ENCODE data around the gene DIPK1B.

Gene DIPK1B

GRCh38 chr9:136712690-136713544 is 545 bp downstream of the DIPK1B start:
- no peak for TF ChIP-seq MAX (IDR thresholded peaks at IDR 0.05; ENCODE audit: low read depth, low read length)
- TF ChIP-seq POLR2A (IDR thresholded peaks at IDR 0.05; ENCODE audit: extremely low read depth, insufficient read length): no peak
- TF ChIP-seq CTCF (IDR thresholded peaks at IDR 0.05; ENCODE audit: low read depth, low read length): no peak
- no peak for TF ChIP-seq MYC (IDR thresholded peaks at IDR 0.05; ENCODE audit: low read depth, low read length)
- no peak for DNase-seq (ENCODE audit: low read depth)
- peak overlapping the region; percentile 51 for H3K4me3 ChIP-seq (ENCODE audit: low read depth, low read length)

GRCh38 chr9:136713550-136713949 is 1.2 kb downstream of the DIPK1B start:
- TF ChIP-seq POLR2A (IDR thresholded peaks at IDR 0.05; ENCODE audit: extremely low read depth, insufficient read length): no peak
- TF ChIP-seq MYC (IDR thresholded peaks at IDR 0.05; ENCODE audit: low read depth, low read length): no peak
- TF ChIP-seq MAX (IDR thresholded peaks at IDR 0.05; ENCODE audit: low read depth, low read length): no peak
- no peak for TF ChIP-seq CTCF (IDR thresholded peaks at IDR 0.05; ENCODE audit: low read depth, low read length)
- no peak for DNase-seq (ENCODE audit: low read depth)
- H3K4me3 ChIP-seq (ENCODE audit: low read depth, low read length): peak overlapping the region; percentile 51

GRCh38 chr9:136714096-136714892 is 1.9 kb downstream of the DIPK1B start:
- no peak for DNase-seq (ENCODE audit: low read depth)
- no peak overlapping the region for H3K4me3 ChIP-seq (ENCODE audit: low read depth, low read length)
- no peak for TF ChIP-seq CTCF (IDR thresholded peaks at IDR 0.05; ENCODE audit: low read depth, low read length)
- no peak for TF ChIP-seq POLR2A (IDR thresholded peaks at IDR 0.05; ENCODE audit: extremely low read depth, insufficient read length)
- no peak for TF ChIP-seq MAX (IDR thresholded peaks at IDR 0.05; ENCODE audit: low read depth, low read length)
- TF ChIP-seq MYC (IDR thresholded peaks at IDR 0.05; ENCODE audit: low read depth, low read length): no peak

GRCh38 chr9:136714893-136715274 is 2.5 kb downstream of the DIPK1B start:
- TF ChIP-seq MAX (IDR thresholded peaks at IDR 0.05; ENCODE audit: low read depth, low read length) (no peak), POLR2A (IDR thresholded peaks at IDR 0.05; ENCODE audit: extremely low read depth, insufficient read length) (no peak), CTCF (IDR thresholded peaks at IDR 0.05; ENCODE audit: low read depth, low read length) (no peak)

GRCh38 chr9:136717399-136717798 is 5.0 kb downstream of the DIPK1B start:
- DNase-seq (ENCODE audit: low read depth): no peak
- no peak for TF ChIP-seq POLR2A (IDR thresholded peaks at IDR 0.05; ENCODE audit: extremely low read depth, insufficient read length)
- no peak for TF ChIP-seq MAX (IDR thresholded peaks at IDR 0.05; ENCODE audit: low read depth, low read length)
- TF ChIP-seq MYC (IDR thresholded peaks at IDR 0.05; ENCODE audit: low read depth, low read length): no peak
- TF ChIP-seq CTCF (IDR thresholded peaks at IDR 0.05; ENCODE audit: low read depth, low read length): no peak
- no peak overlapping the region for H3K4me3 ChIP-seq (ENCODE audit: low read depth, low read length)

More at GRCh38 chr9:136714893-136715274, 2.5 kb downstream of the DIPK1B start:
- no peak overlapping the region for H3K4me3 ChIP-seq (ENCODE audit: low read depth, low read length)
- DNase-seq (ENCODE audit: low read depth): no peak

Data from NB4 (cell line).